ENCODE data around the gene KASH5.

KASH5 gene, protein sequence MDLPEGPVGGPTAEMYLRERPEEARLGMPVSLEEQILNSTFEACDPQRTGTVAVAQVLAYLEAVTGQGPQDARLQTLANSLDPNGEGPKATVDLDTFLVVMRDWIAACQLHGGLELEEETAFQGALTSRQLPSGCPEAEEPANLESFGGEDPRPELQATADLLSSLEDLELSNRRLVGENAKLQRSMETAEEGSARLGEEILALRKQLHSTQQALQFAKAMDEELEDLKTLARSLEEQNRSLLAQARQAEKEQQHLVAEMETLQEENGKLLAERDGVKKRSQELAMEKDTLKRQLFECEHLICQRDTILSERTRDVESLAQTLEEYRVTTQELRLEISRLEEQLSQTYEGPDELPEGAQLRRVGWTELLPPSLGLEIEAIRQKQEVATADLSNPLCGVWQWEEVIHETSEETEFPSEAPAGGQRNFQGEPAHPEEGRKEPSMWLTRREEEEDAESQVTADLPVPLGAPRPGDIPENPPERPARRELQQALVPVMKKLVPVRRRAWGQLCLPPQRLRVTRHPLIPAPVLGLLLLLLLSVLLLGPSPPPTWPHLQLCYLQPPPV

DNA sequence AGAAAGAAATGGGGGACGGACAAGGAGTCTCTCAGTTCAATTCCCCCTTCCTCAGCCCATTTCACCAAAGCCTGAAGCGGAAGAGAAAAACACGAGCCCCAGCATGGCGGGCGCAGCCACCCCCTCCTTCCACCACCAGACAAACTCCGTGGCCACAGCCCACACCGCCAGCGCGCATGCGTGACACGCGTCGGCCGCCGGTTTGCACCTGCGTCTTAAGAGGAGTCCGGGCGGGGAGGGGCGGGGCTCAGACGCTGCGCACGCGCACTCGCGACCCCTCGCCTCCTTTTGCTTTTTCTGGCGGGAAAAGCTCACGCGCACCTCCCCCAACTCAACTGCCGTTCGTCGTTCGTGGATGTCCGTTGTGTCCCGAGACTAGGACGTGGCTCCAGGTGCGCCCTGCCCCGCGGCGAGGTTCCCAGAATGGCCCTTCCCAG, at the start of gene KASH5:
Gene KASH5, plus strand, starts transcription at position 314 of the 437 bp plus-strand sequence. CDS start 2,635 bp downstream, outside the sequence.
- no peak for DNase-seq (ENCODE audit: insufficient read length, low spot score)
- FAIRE-seq: no peak
- TF ChIP-seq POLR2A (IDR thresholded peaks at IDR 0.05; ENCODE audit: low read depth, low read length): no peak

DNA sequence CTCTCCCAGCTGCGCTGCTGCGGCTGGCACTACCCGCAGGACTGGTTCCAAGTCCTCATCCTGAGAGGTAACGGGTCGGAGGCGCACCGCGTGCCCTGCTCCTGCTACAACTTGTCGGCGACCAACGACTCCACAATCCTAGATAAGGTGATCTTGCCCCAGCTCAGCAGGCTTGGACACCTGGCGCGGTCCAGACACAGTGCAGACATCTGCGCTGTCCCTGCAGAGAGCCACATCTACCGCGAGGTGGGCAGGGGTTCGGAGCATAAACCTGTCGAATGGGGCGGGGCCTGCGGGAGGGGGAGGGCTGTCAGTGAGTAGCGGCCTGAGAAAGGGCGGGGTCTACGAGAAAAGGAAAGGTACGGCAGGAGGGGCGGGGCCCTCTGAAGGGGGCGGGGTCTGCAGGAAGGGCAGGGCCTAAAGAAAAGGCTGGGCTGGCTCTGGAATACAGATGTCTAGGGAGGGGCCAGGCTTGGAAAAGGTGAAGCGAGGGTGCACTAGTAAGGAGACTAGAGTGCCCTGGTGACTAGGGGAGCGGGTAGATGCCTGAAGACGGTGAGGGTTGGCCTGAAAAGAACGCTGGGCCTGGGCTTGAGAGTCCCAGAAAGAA, 49.3 kb upstream of the KASH5 start:
- DNase-seq (ENCODE audit: insufficient read length, low spot score) (no peak), FAIRE-seq (no peak)
- TF ChIP-seq POLR2A (IDR thresholded peaks at IDR 0.05; ENCODE audit: low read depth, low read length): no peak

DNA sequence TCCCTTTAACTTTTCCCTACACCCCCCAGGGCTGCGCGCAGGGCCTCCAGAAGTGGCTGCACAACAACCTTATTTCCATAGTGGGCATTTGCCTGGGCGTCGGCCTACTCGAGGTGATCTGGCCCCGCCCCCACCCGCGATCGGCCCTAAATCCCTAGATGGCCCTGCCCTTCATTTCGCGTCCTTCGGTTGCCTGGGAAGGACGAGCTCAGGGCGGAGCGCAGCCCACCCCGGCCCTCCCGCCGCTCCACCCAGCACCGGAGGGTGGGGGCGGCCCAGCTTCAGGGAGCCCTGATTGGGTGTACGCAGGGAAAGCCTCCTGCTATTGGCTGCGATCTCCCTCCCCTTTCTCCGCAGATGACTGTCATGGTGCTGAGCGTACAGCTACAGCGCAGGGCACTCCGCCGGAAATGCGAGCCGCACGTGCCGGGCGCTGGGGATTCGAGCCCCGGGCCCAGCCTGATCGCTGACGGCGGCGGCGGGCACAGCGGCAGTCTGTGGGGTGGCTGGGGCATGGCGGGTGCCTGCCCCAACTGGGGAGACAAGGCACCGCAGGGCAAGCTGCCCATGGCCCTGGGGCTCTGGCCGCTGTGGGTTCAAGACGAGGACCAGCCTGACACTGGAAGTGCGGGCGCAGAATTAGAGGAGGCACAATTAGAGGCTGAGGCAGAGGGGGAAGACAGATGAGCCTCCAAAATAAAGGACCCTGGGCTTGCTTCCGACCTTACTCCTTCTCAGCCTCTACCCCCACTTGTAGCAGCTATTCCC, 48.6 kb upstream of the KASH5 start:
- DNase-seq (ENCODE audit: insufficient read length, low spot score): no peak
- FAIRE-seq: no peak
- no peak for TF ChIP-seq POLR2A (IDR thresholded peaks at IDR 0.05; ENCODE audit: low read depth, low read length)

DNA sequence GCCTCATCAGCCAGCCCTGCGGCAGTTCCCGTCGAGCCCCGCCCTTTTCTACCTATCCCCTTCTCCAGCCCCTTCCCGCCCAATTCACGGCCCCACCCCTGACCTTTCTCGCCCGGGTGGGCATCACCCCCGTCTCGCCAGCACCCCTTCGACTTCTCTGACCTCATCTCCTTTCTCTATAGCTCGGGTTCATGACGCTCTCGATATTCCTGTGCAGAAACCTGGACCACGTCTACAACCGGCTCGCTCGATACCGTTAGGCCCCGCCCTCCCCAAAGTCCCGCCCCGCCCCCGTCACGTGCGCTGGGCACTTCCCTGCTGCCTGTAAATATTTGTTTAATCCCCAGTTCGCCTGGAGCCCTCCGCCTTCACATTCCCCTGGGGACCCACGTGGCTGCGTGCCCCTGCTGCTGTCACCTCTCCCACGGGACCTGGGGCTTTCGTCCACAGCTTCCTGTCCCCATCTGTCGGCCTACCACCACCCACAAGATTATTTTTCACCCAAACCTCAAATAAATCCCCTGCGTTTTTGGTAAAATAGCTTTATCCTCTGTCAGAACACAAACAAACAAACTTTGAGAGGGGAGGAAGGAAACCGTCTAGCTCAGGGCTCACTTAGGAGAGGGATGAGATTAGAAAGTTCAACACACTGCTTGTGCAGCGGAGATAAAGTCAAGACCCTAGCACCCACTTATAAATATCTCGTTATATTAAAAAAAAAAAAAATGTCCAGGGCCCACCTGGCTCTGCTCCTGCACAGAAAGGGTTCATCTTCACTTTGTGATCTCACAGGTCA, 47.8 kb upstream of the KASH5 start:
- FAIRE-seq: no peak
- no peak for DNase-seq (ENCODE audit: insufficient read length, low spot score)
- TF ChIP-seq POLR2A (IDR thresholded peaks at IDR 0.05; ENCODE audit: low read depth, low read length): no peak

DNA sequence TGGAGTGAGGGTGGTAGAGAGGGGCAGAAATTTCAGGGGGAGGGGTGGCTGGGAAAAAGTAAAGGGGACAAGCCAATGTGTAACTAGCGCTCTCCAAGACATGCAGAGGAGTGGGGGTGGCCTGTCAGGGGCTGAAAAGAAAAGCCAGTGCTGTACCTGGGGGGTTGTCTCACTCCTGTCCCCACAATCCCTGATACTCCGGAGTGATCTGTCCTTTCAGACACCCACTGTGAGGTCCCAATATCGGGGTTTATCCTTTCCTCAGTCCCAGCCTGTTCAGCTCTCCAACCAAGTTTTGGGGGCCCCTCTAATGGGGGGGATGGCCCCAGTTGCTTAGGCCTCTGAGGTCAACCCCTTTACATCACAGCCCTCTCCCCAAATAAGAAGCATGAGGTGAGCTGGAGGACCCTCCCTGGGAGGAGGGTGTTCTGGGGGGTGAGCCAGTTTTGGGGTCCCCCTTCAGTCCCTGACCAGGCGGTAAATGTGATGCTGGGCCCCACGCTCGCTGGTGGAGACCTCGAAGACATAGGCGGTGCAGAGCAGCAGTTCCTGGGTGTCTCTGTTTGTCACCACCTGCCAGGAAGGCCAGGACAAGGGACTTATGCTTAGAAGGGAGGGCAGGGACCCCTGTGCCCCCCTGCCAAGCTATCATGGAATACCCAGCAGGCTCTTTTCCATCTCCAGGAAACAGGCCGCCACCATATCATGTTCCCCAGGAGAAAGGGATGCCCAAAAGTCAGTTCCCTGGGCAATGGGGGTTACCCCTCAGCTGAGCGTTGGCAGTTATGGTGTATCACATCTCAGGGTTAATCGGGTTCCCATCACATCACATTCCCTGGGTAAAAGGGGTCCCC, 47.0 kb upstream of the KASH5 start:
- no peak for FAIRE-seq

DNA sequence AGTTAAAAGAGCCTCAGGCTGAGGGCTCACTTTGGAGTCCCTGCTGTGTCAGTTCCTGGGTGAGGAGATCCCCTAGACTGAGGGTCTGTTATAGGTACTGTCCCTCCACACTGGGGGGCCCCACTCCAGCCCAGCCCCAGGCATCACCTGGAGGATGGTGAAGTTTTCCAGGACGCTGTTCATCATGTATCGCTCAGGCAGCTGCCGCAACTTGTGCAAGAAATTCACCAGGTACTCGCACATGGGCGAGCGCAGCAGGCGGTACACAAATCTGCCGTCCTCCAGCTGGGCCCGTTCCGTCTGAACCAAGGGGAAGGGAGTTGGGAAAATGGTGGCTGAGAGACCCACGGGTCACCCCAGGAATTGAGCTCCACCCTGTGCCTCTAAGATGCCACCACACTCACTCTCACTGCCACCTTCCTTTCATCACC, 45.7 kb upstream of the KASH5 start:
- FAIRE-seq (no peak), DNase-seq (ENCODE audit: insufficient read length, low spot score) (no peak)
- no peak for TF ChIP-seq POLR2A (IDR thresholded peaks at IDR 0.05; ENCODE audit: low read depth, low read length)

More for the DNA sequence above, 47.0 kb upstream of the KASH5 start:
- no peak for TF ChIP-seq POLR2A (IDR thresholded peaks at IDR 0.05; ENCODE audit: low read depth, low read length)
- no peak for DNase-seq (ENCODE audit: insufficient read length, low spot score)

DNA sequence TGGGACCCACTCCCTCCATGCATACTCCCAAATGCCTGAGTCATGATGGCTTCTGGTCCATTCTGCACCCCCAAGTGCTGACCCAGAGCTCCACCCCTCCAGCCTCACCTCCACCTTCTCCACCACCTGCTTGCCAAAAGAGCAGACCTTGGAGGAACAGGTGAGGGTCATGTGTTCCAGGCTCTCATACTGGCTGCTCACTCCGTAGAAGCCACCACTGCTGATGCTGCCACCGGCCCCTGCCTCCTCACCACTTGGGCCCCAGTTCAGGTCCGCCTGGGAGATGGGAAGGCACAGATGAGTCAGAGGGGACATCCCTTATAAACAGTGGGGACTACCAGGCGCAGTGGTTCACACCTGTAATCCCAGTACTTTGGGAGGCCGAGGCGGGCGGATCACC, 44.9 kb upstream of the KASH5 start:
- TF ChIP-seq POLR2A (IDR thresholded peaks at IDR 0.05; ENCODE audit: low read depth, low read length): no peak
- no peak for DNase-seq (ENCODE audit: insufficient read length, low spot score)

DNA sequence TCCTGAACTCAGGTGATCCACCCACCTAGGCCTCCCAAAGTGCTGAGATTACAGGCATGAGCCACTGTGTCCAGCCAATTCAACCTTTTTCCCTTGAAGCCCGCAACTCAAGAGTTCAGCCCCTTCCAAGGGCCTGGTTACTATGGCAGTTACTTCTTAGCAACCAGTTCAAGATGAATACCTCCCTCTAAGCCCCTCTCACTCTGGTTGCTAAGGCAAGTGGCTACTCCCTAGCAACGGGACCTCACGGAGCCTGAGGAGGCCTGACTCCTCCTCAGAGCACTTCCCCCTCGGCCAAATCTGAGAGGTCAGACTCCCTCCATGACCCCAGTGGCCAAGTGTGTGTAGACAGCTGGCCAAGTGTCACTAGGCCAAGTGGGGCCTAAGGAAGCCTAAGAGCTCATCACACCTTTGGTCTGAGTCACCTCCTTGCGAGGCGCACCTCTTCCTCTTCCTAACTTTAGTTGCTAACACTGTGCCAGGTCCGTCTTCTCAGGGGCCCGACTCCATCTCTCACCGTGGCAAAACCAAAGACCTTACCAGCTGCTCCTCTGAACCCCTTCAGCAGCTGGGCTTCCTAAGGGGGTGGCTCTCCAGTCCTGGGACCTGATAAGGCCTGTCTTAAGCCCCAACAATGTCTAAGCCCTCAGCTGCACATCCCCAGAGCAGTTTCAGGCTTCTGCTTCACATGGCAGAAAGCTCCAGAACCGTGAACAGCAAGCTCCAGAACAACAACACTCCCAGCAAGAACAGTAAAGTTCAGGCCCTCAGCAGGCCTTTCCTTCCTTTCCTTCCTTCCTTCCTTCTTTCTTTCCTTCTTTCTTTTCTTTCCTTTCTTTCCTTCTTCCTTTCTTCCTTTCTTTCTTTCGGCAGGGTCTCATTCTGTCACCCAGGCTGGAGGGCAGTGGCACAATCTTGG, 43.3 kb upstream of the KASH5 start:
- DNase-seq (ENCODE audit: insufficient read length, low spot score) (no peak), FAIRE-seq (no peak)
- TF ChIP-seq POLR2A (IDR thresholded peaks at IDR 0.05; ENCODE audit: low read depth, low read length): no peak

More for the DNA sequence above, 44.9 kb upstream of the KASH5 start:
- FAIRE-seq: no peak

DNA sequence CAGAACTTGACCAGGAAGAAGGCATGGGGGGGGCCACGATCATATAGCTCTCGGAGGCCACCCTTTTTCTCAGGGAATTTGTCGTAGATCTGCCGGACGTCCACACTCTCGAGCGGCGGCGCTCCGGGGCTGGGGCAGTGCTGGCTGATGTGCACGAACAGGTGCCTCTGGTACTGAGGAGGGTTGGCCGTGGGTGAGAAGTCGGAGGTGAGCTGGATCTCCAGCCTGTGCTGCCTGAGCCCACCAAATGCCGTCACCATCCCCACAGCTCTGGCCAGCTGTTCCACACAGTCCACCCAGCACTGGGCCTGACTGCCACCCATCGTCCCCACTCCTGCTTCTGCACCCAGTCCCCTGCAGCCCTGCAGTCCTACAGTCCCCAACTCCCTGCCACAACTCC, 40.9 kb upstream of the KASH5 start:
- TF ChIP-seq POLR2A (IDR thresholded peaks at IDR 0.05; ENCODE audit: low read depth, low read length): no peak
- no peak for DNase-seq (ENCODE audit: insufficient read length, low spot score)
- no peak for FAIRE-seq

DNA sequence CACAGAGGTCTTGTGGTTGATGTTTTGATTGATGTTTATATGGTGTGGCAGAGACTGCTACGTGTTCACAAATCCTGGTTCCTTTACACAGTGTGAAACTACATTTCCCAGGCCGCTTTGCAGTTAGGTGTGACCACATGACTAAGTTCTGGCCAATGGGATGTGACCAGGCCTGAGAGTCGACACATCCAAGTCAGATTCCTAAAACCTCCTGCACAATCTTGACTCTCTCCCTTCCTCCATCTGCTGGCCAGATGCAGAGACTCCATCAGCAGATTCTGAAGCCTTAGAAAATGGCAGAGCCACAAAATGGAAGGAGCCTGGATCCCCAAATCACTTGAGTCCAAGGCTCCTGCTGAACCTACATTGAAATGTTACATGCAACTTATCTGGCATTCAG, 40.2 kb upstream of the KASH5 start:
- no peak for TF ChIP-seq POLR2A (IDR thresholded peaks at IDR 0.05; ENCODE audit: low read depth, low read length)
- FAIRE-seq: peak; percentile 53
- DNase-seq (ENCODE audit: insufficient read length, low spot score): peak; percentile 42

Measured in H54 (cell line).